ENCODE data around the gene MGAT1.

- TF ChIP-seq CTCF (IDR thresholded peaks at IDR 0.05; ENCODE audit: borderline replicate concordance, extremely low read depth, low read length, poor library complexity, severe bottlenecking): no peak
- TF ChIP-seq EZH2 (IDR thresholded peaks at IDR 0.05; ENCODE audit: borderline replicate concordance, low read depth, low read length, severe bottlenecking): no peak
Measured at GRCh38 chr5:180831139-180832093, 28.8 kb upstream of the MGAT1 start.
